T-helper 2 cell treated with Interferon-gamma antibody and Interleukin-4, amounts not matched to agents 5 μg/mL and 100 μg/mL, for 36 hours (primary cell): ENCODE data around the gene ARID1B.

ENCODE experiments used
- DNase-seq: peaks from one replicate; pipeline ENCODE4 v3.0.0; 2021; ENCODE audit warnings: low spot score
- H3K27ac Mint-ChIP-seq: one replicate; pipeline ENCODE4 v1.8.0; 2021; ENCODE audit warnings: mild to moderate bottlenecking, mixed read lengths
- H3K27me3 Mint-ChIP-seq: one replicate; pipeline ENCODE4 v1.8.0; 2021; ENCODE audit warnings: low read depth, mixed read lengths
- H3K36me3 Mint-ChIP-seq: one replicate; pipeline ENCODE4 v1.8.0; 2021; ENCODE audit warnings: low read depth, mixed read lengths
- H3K4me1 Mint-ChIP-seq: one replicate; pipeline ENCODE4 v1.8.0; 2021; ENCODE audit warnings: low read depth, mixed read lengths
- H3K4me3 Mint-ChIP-seq: one replicate; pipeline ENCODE4 v1.8.0; 2022; ENCODE audit warnings: mild to moderate bottlenecking, moderate library complexity, mixed read lengths
- H3K9me3 Mint-ChIP-seq: one replicate; pipeline ENCODE4 v1.8.0; 2021; ENCODE audit warnings: mixed read lengths

Gene ARID1B

DNA sequence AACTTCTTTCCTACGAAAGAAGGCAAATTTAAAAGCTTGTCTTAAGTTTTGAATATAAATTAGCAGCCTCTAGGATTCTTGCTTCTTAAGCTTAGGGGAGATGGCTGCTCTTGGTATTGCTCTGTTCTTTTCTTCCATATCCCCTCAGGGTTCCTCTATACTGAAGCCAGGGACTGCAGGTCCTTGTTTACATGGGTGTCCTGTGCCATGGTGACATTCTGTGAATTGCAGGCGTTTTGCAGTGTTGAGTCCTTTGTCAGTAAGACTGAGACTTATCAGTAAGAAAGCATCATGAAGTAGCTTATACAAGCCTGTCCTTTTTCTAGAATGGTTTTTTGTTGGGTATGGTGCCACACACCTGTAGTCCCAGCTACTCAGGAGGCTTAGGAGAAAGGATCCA, 147.8 kb downstream of the ARID1B start:
- Mint-ChIP-seq H3K27ac (no peak overlapping the region), H3K36me3 (peaks cover 1% of the 10 kb centered on the region), H3K27me3 (no peaks in the 10 kb centered on the region), H3K4me1 (peaks cover 26% of the 10 kb centered on the region), H3K4me3 (no peak overlapping the region), H3K9me3 (no peaks in the 10 kb centered on the region)
- no peak for DNase-seq

- no peak overlapping the region for H3K27ac Mint-ChIP-seq
- peaks cover 26% of the 10 kb centered on the region for H3K4me1 Mint-ChIP-seq
- no peak overlapping the region for H3K4me3 Mint-ChIP-seq
Observed at GRCh38 chr6:156925718-156926607, 148.8 kb downstream of the ARID1B start.

DNA sequence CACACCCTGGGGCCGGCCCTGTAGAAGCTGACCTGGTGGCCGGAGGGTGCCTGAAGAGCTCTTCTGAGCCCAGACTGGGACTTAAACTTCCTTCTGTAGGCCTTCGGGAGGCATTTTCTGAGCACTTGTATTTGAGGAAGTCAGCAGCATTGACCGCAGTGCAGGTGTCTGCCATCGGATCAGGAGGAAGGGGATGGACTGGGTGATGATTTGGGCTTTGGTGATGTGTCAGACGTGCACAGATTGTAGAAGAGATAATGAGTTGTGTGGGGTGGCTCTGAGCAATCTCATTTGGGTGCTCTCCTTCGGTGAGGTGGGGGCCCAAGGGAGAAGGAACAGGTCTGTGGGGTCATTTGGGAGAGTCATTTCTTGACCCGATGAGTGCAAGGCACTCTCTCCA, 150.9 kb downstream of the ARID1B start:
- DNase-seq, result peak; percentile 28
- Mint-ChIP-seq H3K27me3 (no peaks in the 10 kb centered on the region), H3K27ac (peak overlapping the region; percentile 2), H3K9me3 (no peaks in the 10 kb centered on the region), H3K36me3 (no peaks in the 10 kb centered on the region), H3K4me3 (peak overlapping the region; percentile 2), H3K4me1 (peaks cover 33% of the 10 kb centered on the region)

More at GRCh38 chr6:156925718-156926607, 148.8 kb downstream of the ARID1B start:
- H3K27me3 Mint-ChIP-seq, result no peaks in the 10 kb centered on the region
- peaks cover 1% of the 10 kb centered on the region for H3K36me3 Mint-ChIP-seq
- DNase-seq, result no peak
- H3K9me3 Mint-ChIP-seq, result no peaks in the 10 kb centered on the region

GRCh38 chr6:156928972-156929371, 151.8 kb downstream of the ARID1B start:
- peak; percentile 35 for DNase-seq
- peaks cover 36% of the 10 kb centered on the region for H3K4me1 Mint-ChIP-seq
- H3K36me3 Mint-ChIP-seq, result no peaks in the 10 kb centered on the region
- H3K4me3 Mint-ChIP-seq, result no peak overlapping the region
- no peaks in the 10 kb centered on the region for H3K9me3 Mint-ChIP-seq
- H3K27ac Mint-ChIP-seq, result peak overlapping the region; percentile 58
- no peaks in the 10 kb centered on the region for H3K27me3 Mint-ChIP-seq

- H3K27me3 Mint-ChIP-seq, result no peaks in the 10 kb centered on the region
- DNase-seq, result no peak
- H3K4me1 Mint-ChIP-seq, result peaks cover 34% of the 10 kb centered on the region
- no peak overlapping the region for H3K4me3 Mint-ChIP-seq
- peaks cover 3% of the 10 kb centered on the region for H3K36me3 Mint-ChIP-seq
- no peaks in the 10 kb centered on the region for H3K9me3 Mint-ChIP-seq
- H3K27ac Mint-ChIP-seq, result no peak overlapping the region
Observed at GRCh38 chr6:156931283-156931682, 154.1 kb downstream of the ARID1B start.

DNA sequence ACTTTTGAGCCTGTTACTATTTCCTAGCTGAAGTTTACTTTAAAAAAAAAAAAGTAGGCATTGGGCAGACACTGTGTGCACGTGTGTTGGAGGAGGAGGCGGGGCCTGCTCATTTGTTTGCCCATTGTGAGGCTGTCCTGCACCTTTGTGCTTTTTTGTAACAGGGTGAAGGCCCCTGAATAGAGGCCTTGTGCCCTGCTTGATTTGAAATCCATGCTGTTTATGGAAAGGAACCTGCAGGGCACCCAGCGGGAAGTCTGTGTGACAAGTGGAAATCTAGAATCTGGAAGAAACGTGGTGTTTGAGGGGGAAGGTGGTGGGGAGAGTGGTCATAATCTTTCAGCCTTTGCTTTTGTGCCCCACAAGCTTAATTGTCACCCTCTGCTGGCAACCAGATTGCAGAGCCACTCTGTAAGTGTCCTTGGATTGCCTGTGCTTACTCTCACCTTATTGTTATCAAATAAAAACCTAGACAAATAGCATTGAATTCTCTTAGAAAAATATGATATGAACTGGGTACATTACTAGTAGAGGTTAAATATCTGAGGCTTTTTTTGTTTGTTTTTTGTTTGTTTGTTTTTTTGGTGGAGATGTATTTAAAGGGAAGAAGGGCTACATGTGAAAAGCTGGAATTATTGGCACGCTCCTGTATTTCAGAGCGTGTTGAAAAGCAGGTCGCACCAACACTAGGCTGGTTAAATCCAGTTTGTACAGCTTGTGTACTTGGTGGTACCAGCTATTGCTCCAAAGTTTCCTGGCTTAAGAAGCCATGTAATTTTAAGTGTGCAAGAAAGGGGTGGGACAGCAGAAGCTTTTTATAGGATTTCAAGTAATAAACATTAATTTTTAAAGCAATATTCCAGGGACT, 156.3 kb downstream of the ARID1B start:
- Mint-ChIP-seq H3K4me1 (peaks cover 23% of the 10 kb centered on the region), H3K36me3 (peaks cover 3% of the 10 kb centered on the region), H3K4me3 (no peak overlapping the region), H3K27ac (no peak overlapping the region), H3K9me3 (no peaks in the 10 kb centered on the region), H3K27me3 (no peaks in the 10 kb centered on the region)
- DNase-seq, result no peak

DNA sequence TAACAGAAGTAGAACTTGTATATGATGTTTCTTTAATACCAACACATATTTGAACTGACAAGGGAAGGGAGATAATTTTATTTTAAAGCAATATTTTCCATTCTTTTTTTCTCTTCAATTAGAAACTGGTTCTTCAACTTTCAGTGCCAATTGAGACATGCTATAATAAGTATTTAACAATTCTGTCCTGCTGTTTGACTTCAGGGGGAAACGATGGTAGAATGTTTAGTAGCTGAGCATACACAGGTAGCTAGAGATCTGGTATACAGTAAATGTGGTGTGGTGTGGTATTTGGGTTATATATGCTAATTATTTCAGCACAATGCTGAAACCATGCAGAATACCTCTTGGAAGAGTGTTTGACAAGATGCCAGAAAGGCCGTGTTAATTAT, 156.9 kb downstream of the ARID1B start:
- peaks cover 18% of the 10 kb centered on the region for H3K4me1 Mint-ChIP-seq

DNA sequence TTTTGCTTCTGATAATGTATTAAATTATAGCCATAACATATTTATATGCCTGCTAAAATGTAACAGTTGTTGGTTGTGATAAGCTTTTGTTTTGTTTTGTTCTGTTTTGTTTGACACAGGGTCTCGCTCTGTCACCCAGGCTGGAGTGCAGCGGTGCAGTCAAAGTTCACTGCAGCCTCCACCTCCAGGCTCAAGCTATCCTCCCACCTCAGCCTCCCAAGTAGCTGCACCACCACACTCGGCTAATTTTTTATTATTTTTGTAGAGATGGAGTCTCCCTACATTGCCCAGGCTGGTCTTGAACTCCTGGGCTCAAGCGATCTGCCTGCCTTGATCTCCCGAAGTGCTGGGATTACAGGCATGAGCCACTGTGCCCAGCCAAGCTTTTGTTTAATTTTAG, 157.8 kb downstream of the ARID1B start:
- Mint-ChIP-seq H3K9me3 (no peaks in the 10 kb centered on the region), H3K4me3 (no peak overlapping the region), H3K27ac (no peak overlapping the region), H3K36me3 (peaks cover 3% of the 10 kb centered on the region), H3K27me3 (no peaks in the 10 kb centered on the region), H3K4me1 (peaks cover 17% of the 10 kb centered on the region)
- no peak for DNase-seq

More for the DNA sequence above, 156.9 kb downstream of the ARID1B start:
- Mint-ChIP-seq H3K9me3 (no peaks in the 10 kb centered on the region), H3K36me3 (peaks cover 3% of the 10 kb centered on the region), H3K27ac (no peak overlapping the region), H3K4me3 (no peak overlapping the region), H3K27me3 (no peaks in the 10 kb centered on the region)
- no peak for DNase-seq

DNA sequence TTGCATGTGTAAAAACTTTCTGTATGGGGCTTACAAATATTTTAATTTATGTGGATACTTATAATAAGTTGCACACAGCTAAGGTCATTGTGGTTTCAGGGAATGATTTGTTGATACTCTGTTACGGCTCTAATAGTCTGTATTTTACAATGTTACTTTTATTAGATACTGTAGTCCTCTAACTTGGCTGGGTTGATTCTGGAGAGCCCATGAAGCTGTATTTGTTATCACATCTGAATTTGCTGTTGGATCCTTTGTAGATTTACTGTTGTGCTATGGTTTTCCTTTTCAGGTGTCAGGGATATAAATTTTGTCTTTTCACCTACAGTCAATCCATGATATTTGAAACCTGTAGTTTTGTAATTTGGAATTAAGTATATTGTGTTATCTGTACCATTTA, 161.0 kb downstream of the ARID1B start:
- Mint-ChIP-seq H3K36me3 (peaks cover 3% of the 10 kb centered on the region), H3K9me3 (no peaks in the 10 kb centered on the region), H3K4me1 (peaks cover 9% of the 10 kb centered on the region), H3K27me3 (no peaks in the 10 kb centered on the region), H3K4me3 (no peak overlapping the region), H3K27ac (no peak overlapping the region)
- no peak for DNase-seq

- no peak for DNase-seq
- Mint-ChIP-seq H3K27ac (no peak overlapping the region), H3K4me1 (peaks cover 4% of the 10 kb centered on the region), H3K27me3 (no peaks in the 10 kb centered on the region), H3K9me3 (no peaks in the 10 kb centered on the region), H3K36me3 (peaks cover 3% of the 10 kb centered on the region), H3K4me3 (no peak overlapping the region)
Observed at GRCh38 chr6:156940221-156940620, 163.0 kb downstream of the ARID1B start.

- DNase-seq, result no peak
- Mint-ChIP-seq H3K4me3 (no peak overlapping the region), H3K9me3 (no peaks in the 10 kb centered on the region), H3K27ac (no peak overlapping the region), H3K27me3 (no peaks in the 10 kb centered on the region), H3K36me3 (no peaks in the 10 kb centered on the region), H3K4me1 (peaks cover 2% of the 10 kb centered on the region)
Observed at GRCh38 chr6:156942266-156942665, 165.1 kb downstream of the ARID1B start.

DNA sequence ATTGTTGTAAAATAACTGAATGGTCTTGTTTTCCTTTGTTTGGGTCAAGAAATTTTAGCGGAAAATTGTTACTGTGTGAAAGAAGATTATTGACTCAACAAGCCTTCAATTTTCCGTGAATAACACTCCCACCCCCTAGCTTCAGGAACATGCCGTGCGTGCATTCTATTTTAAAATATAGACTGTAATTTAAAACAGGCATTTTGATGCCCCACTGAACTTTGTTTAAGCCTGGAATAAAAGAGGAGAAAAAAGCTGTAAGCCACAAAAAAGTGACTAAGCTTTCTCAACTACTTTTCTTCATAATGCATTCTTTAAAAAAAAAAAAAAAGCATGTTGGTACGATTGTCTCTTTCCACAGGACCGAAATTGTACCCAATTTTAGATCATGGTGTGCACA, 166.0 kb downstream of the ARID1B start:
- H3K4me3 Mint-ChIP-seq, result no peak overlapping the region
- H3K27me3 Mint-ChIP-seq, result no peaks in the 10 kb centered on the region
- no peak for DNase-seq
- peaks cover 2% of the 10 kb centered on the region for H3K4me1 Mint-ChIP-seq
- H3K27ac Mint-ChIP-seq, result no peak overlapping the region
- no peaks in the 10 kb centered on the region for H3K9me3 Mint-ChIP-seq
- H3K36me3 Mint-ChIP-seq, result no peaks in the 10 kb centered on the region

DNA sequence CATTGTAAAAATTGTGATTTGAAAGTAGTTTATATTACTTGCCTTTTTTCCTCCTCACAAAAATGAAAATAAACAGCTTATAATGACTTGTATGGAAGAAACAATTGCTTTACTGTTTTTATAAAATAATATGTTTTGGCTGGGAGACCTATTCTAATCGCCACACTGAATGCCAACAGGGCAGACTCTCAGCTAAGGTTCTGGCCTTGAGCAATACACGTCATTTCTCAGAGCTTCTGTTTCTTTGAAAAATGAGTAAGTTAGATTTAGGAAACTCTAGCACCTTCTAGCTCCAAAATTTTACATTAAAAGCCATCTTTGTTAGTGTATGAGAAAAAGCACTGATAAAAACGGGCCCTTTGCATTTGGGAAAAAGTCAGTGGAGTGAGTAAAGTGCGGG, 166.6 kb downstream of the ARID1B start:
- H3K27me3 Mint-ChIP-seq, result no peaks in the 10 kb centered on the region
- peaks cover 4% of the 10 kb centered on the region for H3K4me1 Mint-ChIP-seq
- no peak overlapping the region for H3K4me3 Mint-ChIP-seq
- no peaks in the 10 kb centered on the region for H3K36me3 Mint-ChIP-seq
- no peak overlapping the region for H3K27ac Mint-ChIP-seq
- no peaks in the 10 kb centered on the region for H3K9me3 Mint-ChIP-seq
- DNase-seq, result no peak

GRCh38 chr6:156944412-156944811, 167.2 kb downstream of the ARID1B start:
- H3K4me3 Mint-ChIP-seq, result no peak overlapping the region
- peaks cover 9% of the 10 kb centered on the region for H3K4me1 Mint-ChIP-seq

More at GRCh38 chr6:156944412-156944811, 167.2 kb downstream of the ARID1B start:
- Mint-ChIP-seq H3K9me3 (no peaks in the 10 kb centered on the region), H3K36me3 (no peaks in the 10 kb centered on the region), H3K27ac (no peak overlapping the region), H3K27me3 (no peaks in the 10 kb centered on the region)
- DNase-seq, result no peak
